Mesenchymal stem cell (in vitro differentiated cells and primary cell): ENCODE measurements around the gene ST6GALNAC2.

Experiments used
- DNase-seq: peaks from one replicate; pipeline ENCODE4 v3.0.0-alpha.2; 2013
- H2AFZ ChIP-seq: one replicate; pipeline ENCODE4 v1.6.1; 2013; ENCODE audit warnings: low read depth, mild to moderate bottlenecking, control low read depth, inconsistent platforms, low read length, moderate library complexity
- H2AK5ac ChIP-seq: 2 replicates; pipeline ENCODE4 v1.6.1; 2013; ENCODE audit warnings: low read length, moderate library complexity, mild to moderate bottlenecking, inconsistent platforms; ENCODE audit not compliant: severe bottlenecking
- H2BK120ac ChIP-seq: one replicate; pipeline ENCODE4 v1.6.1; 2013; ENCODE audit warnings: low read depth, mild to moderate bottlenecking, inconsistent platforms, low read length, moderate library complexity
- H2BK12ac ChIP-seq, 2 experiments: one replicate each; pipeline ENCODE4 v1.6.1; 2013; ENCODE audit warnings: inconsistent platforms in 2 of 2, low read length in 2 of 2, mild to moderate bottlenecking in 2 of 2, moderate library complexity in 2 of 2, control low read depth in 1 of 2
- H2BK15ac ChIP-seq: one replicate; pipeline ENCODE4 v1.6.1; 2013; ENCODE audit warnings: mild to moderate bottlenecking, low read depth, inconsistent platforms; ENCODE audit not compliant: poor library complexity, severe bottlenecking
- H2BK5ac ChIP-seq: 2 replicates; pipeline ENCODE4 v1.6.1; 2013; ENCODE audit warnings: low read depth, mild to moderate bottlenecking, low read length, control low read depth, inconsistent platforms; ENCODE audit not compliant: poor library complexity, severe bottlenecking
- H3K14ac ChIP-seq, 2 experiments: one replicate each; pipeline ENCODE4 v1.6.1; 2013; ENCODE audit warnings: inconsistent platforms in 2 of 2, low read length in 2 of 2, control low read depth in 1 of 2, mild to moderate bottlenecking in 1 of 2, moderate library complexity in 1 of 2
- H3K18ac ChIP-seq, 2 experiments: one replicate each; pipeline ENCODE4 v1.6.1; 2013; ENCODE audit warnings: inconsistent platforms in 2 of 2, low read length in 2 of 2, control low read depth in 1 of 2, low read depth in 1 of 2, mild to moderate bottlenecking in 1 of 2
- H3K23ac ChIP-seq, 2 experiments: one replicate each; pipeline ENCODE4 v1.6.1; 2013; ENCODE audit warnings: inconsistent platforms in 2 of 2, low read length in 2 of 2, mild to moderate bottlenecking in 2 of 2, moderate library complexity in 2 of 2, control low read depth in 1 of 2
- H3K27ac ChIP-seq: 2 replicates; pipeline ENCODE4 v1.5.1; 2013; ENCODE audit warnings: mild to moderate bottlenecking, moderate library complexity, low read length, control low read depth, inconsistent platforms; ENCODE audit not compliant: poor library complexity, severe bottlenecking
- H3K27me3 ChIP-seq, 2 experiments: 2 replicates each; pipeline versions ENCODE4 v1.6.1 to v1.7.0; 2013; ENCODE audit warnings: low read length in 2 of 2, mild to moderate bottlenecking in 2 of 2, moderate library complexity in 2 of 2, control low read depth in 1 of 2, inconsistent platforms in 1 of 2; ENCODE audit not compliant: control insufficient read depth in 1 of 2, insufficient read depth in 1 of 2
- H3K36me3 ChIP-seq, 2 experiments: 2 replicates each; pipeline versions ENCODE4 v1.6.1 to v1.7.0; 2013; ENCODE audit warnings: low read length in 2 of 2, control low read depth in 1 of 2, inconsistent platforms in 1 of 2, low read depth in 1 of 2, mild to moderate bottlenecking in 1 of 2; ENCODE audit not compliant: insufficient read depth in 2 of 2, control insufficient read depth in 1 of 2
- H3K4ac ChIP-seq, 2 experiments: one replicate each; pipeline ENCODE4 v1.6.1; 2013; ENCODE audit warnings: inconsistent platforms in 2 of 2, low read length in 2 of 2, mild to moderate bottlenecking in 2 of 2, moderate library complexity in 2 of 2, control low read depth in 1 of 2, low read depth in 1 of 2
- H3K4me1 ChIP-seq: 2 replicates; pipeline ENCODE4 v1.6.1; 2013; ENCODE audit warnings: low read depth, low read length, control low read depth; ENCODE audit not compliant: control insufficient read depth, insufficient read depth
- H3K4me2 ChIP-seq: 2 replicates; pipeline ENCODE4 v1.6.1; 2013; ENCODE audit warnings: low read length, mild to moderate bottlenecking, inconsistent platforms; ENCODE audit not compliant: poor library complexity, severe bottlenecking
- H3K4me3 ChIP-seq, 2 experiments: 2 replicates each; pipeline versions ENCODE4 v1.5.1 to v1.7.0; 2013; ENCODE audit warnings: low read length in 2 of 2, mild to moderate bottlenecking in 2 of 2, control low read depth in 1 of 2, low read depth in 1 of 2; ENCODE audit not compliant: insufficient read depth in 1 of 2
- H3K79me1 ChIP-seq: replicated peaks from 2 replicates; pipeline ENCODE4 v1.6.1; 2013; ENCODE audit warnings: mild to moderate bottlenecking, control low read depth, low read length, inconsistent platforms; ENCODE audit not compliant: poor library complexity, severe bottlenecking
- H3K9ac ChIP-seq: 2 replicates; pipeline ENCODE4 v1.7.0; 2013; ENCODE audit warnings: mild to moderate bottlenecking, low read length, moderate library complexity
- H3K9me3 ChIP-seq: 2 replicates; pipeline ENCODE4 v1.7.0; 2013; ENCODE audit warnings: mild to moderate bottlenecking, low read length; ENCODE audit not compliant: control insufficient read depth
- H4K8ac ChIP-seq: one replicate; pipeline ENCODE4 v1.6.1; 2013; ENCODE audit warnings: inconsistent platforms, mild to moderate bottlenecking, low read length, moderate library complexity
- H4K91ac ChIP-seq: one replicate; pipeline ENCODE4 v1.6.1; 2013; ENCODE audit warnings: mild to moderate bottlenecking, low read length, inconsistent platforms
- WGBS: methylation state at CpG from one replicate; pipeline ENCODE4 v1.1.7; 2013; ENCODE audit warnings: mixed read lengths; 5-methylcytosine and 5-hydroxymethylcytosine counted together

ST6GALNAC2 gene

GRCh38 chr17:76584427-76585032 is 1.1 kb downstream of the ST6GALNAC2 start:
- peak overlapping the region; percentile 32 to 75 for H3K4me3 ChIP-seq
- no peak overlapping the region for H2BK12ac ChIP-seq
- H3K79me1 ChIP-seq, result no peaks in the 10 kb centered on the region
- H3K27me3 ChIP-seq, result peaks cover 35 to 67% of the 10 kb centered on the region in 2 experiments
- H4K8ac ChIP-seq, result no peak overlapping the region
- H3K18ac ChIP-seq, result peak overlapping the region in 1 of 2 experiments; percentile 77
- H4K91ac ChIP-seq, result no peak overlapping the region
- H3K9ac ChIP-seq, result peak overlapping the region; percentile 61
- H2BK15ac ChIP-seq, result no peak overlapping the region
- no peak for DNase-seq
- H2AK5ac ChIP-seq, result no peak overlapping the region
- H2BK120ac ChIP-seq, result no peak overlapping the region
- H3K23ac ChIP-seq, result peak overlapping the region in 1 of 2 experiments; percentile 75
- H3K36me3 ChIP-seq, result no peaks in the 10 kb centered on the region
- H2BK5ac ChIP-seq, result no peak overlapping the region
- H3K9me3 ChIP-seq, result no peaks in the 10 kb centered on the region
- H3K4ac ChIP-seq, result no peak overlapping the region
- peak overlapping the region; percentile 82 for H3K4me2 ChIP-seq
- 15% methylated on average over 17 of the region's 17 CpGs for WGBS
- H3K4me1 ChIP-seq, result peaks cover 16% of the 10 kb centered on the region
- peak overlapping the region; percentile 54 for H2AFZ ChIP-seq
- no peak overlapping the region for H3K27ac ChIP-seq
- no peak overlapping the region for H3K14ac ChIP-seq

DNA sequence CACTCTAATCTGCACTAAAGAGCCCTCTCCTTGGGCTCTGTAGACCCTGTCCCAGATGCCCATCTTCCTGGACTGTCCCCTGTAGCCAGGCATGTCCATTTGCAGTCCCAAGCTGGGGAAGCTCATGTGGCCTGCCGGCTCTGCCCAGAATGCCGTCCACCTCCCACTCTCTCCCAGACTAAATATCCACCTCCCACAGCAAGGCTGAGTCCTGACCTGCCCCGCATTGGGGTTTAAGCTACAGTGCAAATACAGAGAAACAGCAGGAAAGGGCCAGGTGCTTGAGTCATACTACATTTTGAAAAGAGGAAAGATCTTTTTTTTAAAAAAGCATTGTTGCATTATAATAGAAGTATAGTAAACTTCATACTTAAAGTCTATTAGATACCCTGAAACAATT is 3.0 kb downstream of the ST6GALNAC2 start:
- no peak overlapping the region for H2BK12ac ChIP-seq
- DNase-seq, result no peak
- H3K9me3 ChIP-seq, result no peaks in the 10 kb centered on the region
- 50% methylated on average over 2 of the region's 3 CpGs for WGBS
- H2BK120ac ChIP-seq, result no peak overlapping the region
- H3K14ac ChIP-seq, result no peak overlapping the region
- H2AK5ac ChIP-seq, result no peak overlapping the region
- H2AFZ ChIP-seq, result no peak overlapping the region
- H2BK15ac ChIP-seq, result no peak overlapping the region
- no peak overlapping the region for H3K4me3 ChIP-seq
- no peak overlapping the region for H4K91ac ChIP-seq
- H3K9ac ChIP-seq, result no peak overlapping the region
- H3K23ac ChIP-seq, result no peak overlapping the region
- H3K4me2 ChIP-seq, result no peak overlapping the region
- no peak overlapping the region for H3K27ac ChIP-seq
- H4K8ac ChIP-seq, result no peak overlapping the region
- no peaks in the 10 kb centered on the region for H3K36me3 ChIP-seq
- no peak overlapping the region for H3K4ac ChIP-seq
- H3K27me3 ChIP-seq, result peaks cover 22 to 55% of the 10 kb centered on the region in 2 experiments
- no peaks in the 10 kb centered on the region for H3K79me1 ChIP-seq
- no peak overlapping the region for H3K18ac ChIP-seq
- H2BK5ac ChIP-seq, result no peak overlapping the region
- H3K4me1 ChIP-seq, result peaks cover 16% of the 10 kb centered on the region

DNA sequence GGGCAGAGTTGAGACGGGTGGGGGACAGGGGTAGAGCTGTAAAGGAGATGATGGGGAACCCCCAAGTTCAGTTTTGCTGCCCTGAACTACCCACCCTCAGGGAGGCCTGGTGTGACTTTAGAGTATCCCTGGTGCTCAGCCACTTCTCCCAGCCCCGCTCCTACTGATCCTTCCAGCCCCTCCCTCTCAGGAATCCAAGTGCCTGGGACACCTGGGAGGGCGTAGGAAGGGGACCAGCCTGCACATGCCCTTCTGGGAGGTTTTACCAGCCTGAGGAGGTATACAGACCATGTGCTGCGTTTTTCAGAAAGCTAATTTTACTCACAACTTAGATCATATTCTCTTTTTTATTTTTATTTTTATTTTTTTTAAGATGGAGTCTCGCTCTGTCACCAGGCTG is 4.1 kb downstream of the ST6GALNAC2 start:
- H3K4me2 ChIP-seq, result no peak overlapping the region
- H3K27ac ChIP-seq, result no peak overlapping the region
- H3K27me3 ChIP-seq, result peaks cover 11 to 43% of the 10 kb centered on the region in 2 experiments
- peak overlapping the region in 1 of 2 experiments; percentile 20 for H3K14ac ChIP-seq
- no peak overlapping the region for H2BK15ac ChIP-seq
- no peak overlapping the region for H2AFZ ChIP-seq
- H2AK5ac ChIP-seq, result no peak overlapping the region
- H3K79me1 ChIP-seq, result no peaks in the 10 kb centered on the region
- no peak overlapping the region for H2BK12ac ChIP-seq
- H3K36me3 ChIP-seq, result no peaks in the 10 kb centered on the region
- H3K4me3 ChIP-seq, result no peak overlapping the region
- no peak overlapping the region for H3K18ac ChIP-seq
- no peak overlapping the region for H4K8ac ChIP-seq
- DNase-seq, result no peak
- H3K4ac ChIP-seq, result no peak overlapping the region
- H2BK5ac ChIP-seq, result no peak overlapping the region
- H3K9ac ChIP-seq, result no peak overlapping the region
- H2BK120ac ChIP-seq, result no peak overlapping the region
- peaks cover 16% of the 10 kb centered on the region for H3K4me1 ChIP-seq
- no peaks in the 10 kb centered on the region for H3K9me3 ChIP-seq
- H4K91ac ChIP-seq, result no peak overlapping the region
- H3K23ac ChIP-seq, result no peak overlapping the region
- 94% methylated on average over 4 of the region's 5 CpGs for WGBS

DNA sequence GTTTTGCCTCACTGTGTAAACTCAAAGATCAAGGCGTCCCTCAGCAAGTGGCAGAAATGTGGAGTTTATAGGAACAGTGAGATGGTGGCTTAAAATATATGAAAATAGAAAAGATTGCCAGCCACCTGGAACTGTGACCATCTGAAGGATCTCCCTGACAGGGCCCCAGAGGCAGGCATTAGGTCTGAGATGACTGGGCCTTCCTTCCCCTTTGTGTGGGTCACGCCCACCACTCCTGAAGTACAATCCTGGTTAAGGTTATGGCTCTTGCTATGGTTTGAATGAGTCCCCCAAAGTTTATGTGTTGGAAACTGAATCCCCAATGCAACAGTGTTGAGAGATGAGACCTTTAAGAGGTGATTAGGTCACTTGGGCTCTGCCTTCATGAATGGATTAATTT is 6.4 kb downstream of the ST6GALNAC2 start:
- Histone ChIP-seq H3K27me3 (peaks cover under 1 to 22% of the 10 kb centered on the region in 2 experiments), H3K9me3 (no peaks in the 10 kb centered on the region), H3K4me1 (peaks cover 1% of the 10 kb centered on the region), H2BK12ac (no peak overlapping the region), H3K14ac (no peak overlapping the region), H3K27ac (no peak overlapping the region), H3K4ac (no peak overlapping the region), H2AFZ (no peak overlapping the region), H3K23ac (no peak overlapping the region), H2AK5ac (no peak overlapping the region), H4K91ac (no peak overlapping the region), H2BK120ac (no peak overlapping the region), H3K9ac (no peak overlapping the region), H3K79me1 (no peaks in the 10 kb centered on the region), H4K8ac (no peak overlapping the region), H2BK15ac (no peak overlapping the region), H3K18ac (no peak overlapping the region), H3K4me2 (no peak overlapping the region), H3K36me3 (no peaks in the 10 kb centered on the region), H3K4me3 (no peak overlapping the region), H2BK5ac (no peak overlapping the region)
- WGBS, result 99% methylated on average over 2 of the region's 2 CpGs
- no peak for DNase-seq
